ENCODE data around the gene PCDHGC3.
"Not testable (repeated sequence)": the region's sequence is repeated elsewhere in the genome, so short reads cannot be mapped to it uniquely, and the experiment has no call there.

PCDHGC3 gene

GRCh38 chr5:141475625-141476131 is at the start of gene PCDHGC3:
Gene PCDHGC3 (plus strand): TSS chr5:141475966. CDS start chr5:141476117, 151 bp downstream.
- peak within 1 kb of the TSS; percentile 53 for H3K27ac ChIP-seq
- TF ChIP-seq CTCF (conservative IDR thresholded peaks at IDR 0.05): 0 out of 2 replicates have a peak, but pooled peaks have one; percentile 11

GRCh38 chr5:141427783-141428426 is 47.9 kb upstream of the PCDHGC3 start:
- TF ChIP-seq CTCF (conservative IDR thresholded peaks at IDR 0.05): no peak
- no peak overlapping the region for H3K27ac ChIP-seq

GRCh38 chr5:141430332-141431113 is 45.2 kb upstream of the PCDHGC3 start, which contains the start of gene PCDHGA12:
Gene PCDHGA12 (plus strand): TSS chr5:141430507. CDS start chr5:141430760, 253 bp downstream.
- TF ChIP-seq CTCF (conservative IDR thresholded peaks at IDR 0.05): no peak
- no peak within 1 kb of the TSS for H3K27ac ChIP-seq

GRCh38 chr5:141431286-141431685 is 44.5 kb upstream of the PCDHGC3 start:
- TF ChIP-seq CTCF (conservative IDR thresholded peaks at IDR 0.05): no peak
- no peak overlapping the region for H3K27ac ChIP-seq

GRCh38 chr5:141432308-141432707 is 43.5 kb upstream of the PCDHGC3 start:
- not testable (repeated sequence) for H3K27ac ChIP-seq

GRCh38 chr5:141432726-141433125 is 43.0 kb upstream of the PCDHGC3 start:
- H3K27ac ChIP-seq: not testable (repeated sequence)

GRCh38 chr5:141434006-141434405 is 41.8 kb upstream of the PCDHGC3 start:
- TF ChIP-seq CTCF (conservative IDR thresholded peaks at IDR 0.05): no peak
- no peak overlapping the region for H3K27ac ChIP-seq

- TF ChIP-seq CTCF (conservative IDR thresholded peaks at IDR 0.05): no peak
- H3K27ac ChIP-seq: no peak overlapping the region
These were observed 38.5 kb upstream of the PCDHGC3 start for GRCh38 chr5:141437221-141437620.
